Tongue (tissue), 2 donors: ENCODE data around the gene CLDN12. TPM values are rescaled to one million over a fixed set of nuclear protein-coding genes. Genes with fewer than 3 reads are reported as not detected.

Experiments used
- DNase-seq: peaks from one replicate; pipeline ENCODE4 v3.0.0-alpha.2; 2015
- total RNA-seq: library from RNA; depleted of rRNA; stranded (reverse); fragments of >200 nt; gene quantifications from one replicate; pipeline ENCODE4 v1.2.3, GENCODE V29; 2014

Gene CLDN12
- total RNA-seq: 26.9 TPM

GRCh38 chr7:90403174-90404113, at the start of gene CLDN12:
CLDN12 (plus strand) TSS chr7:90403461; CDS start chr7:90412677, 9,216 bp downstream.
- peak; percentile 95 for DNase-seq

GRCh38 chr7:90383422-90383821, 19.8 kb upstream of the CLDN12 start:
- DNase-seq: no peak

- DNase-seq: no peak
These were observed 19.4 kb upstream of the CLDN12 start for GRCh38 chr7:90383861-90384260.

- no peak for DNase-seq
These were observed 18.8 kb upstream of the CLDN12 start for GRCh38 chr7:90384433-90384832.

- no peak for DNase-seq
These were observed 15.6 kb upstream of the CLDN12 start for GRCh38 chr7:90387470-90388240.

DNA sequence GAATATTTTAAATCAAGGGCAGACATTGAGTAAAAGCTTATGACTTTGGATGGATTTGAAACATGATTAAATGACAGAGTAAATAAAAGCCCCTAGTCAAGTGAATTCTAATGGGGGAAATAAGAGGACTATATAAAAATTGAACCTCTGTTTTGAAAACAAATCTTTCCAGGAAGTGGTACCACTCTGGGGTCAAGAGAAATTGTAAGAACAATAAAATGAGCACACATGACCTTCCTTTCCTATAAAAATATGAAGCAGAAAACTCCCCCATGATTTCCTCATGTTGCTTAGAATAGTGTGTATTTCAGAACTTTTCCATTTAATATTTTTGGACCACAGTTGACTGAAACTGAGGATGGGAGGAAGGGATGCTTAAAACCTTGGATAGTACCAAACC, 12.3 kb upstream of the CLDN12 start:
- DNase-seq: no peak

- no peak for DNase-seq
These were observed 11.8 kb upstream of the CLDN12 start for GRCh38 chr7:90391488-90391887.

GRCh38 chr7:90396420-90396819, 6.8 kb upstream of the CLDN12 start:
- DNase-seq: no peak

DNA sequence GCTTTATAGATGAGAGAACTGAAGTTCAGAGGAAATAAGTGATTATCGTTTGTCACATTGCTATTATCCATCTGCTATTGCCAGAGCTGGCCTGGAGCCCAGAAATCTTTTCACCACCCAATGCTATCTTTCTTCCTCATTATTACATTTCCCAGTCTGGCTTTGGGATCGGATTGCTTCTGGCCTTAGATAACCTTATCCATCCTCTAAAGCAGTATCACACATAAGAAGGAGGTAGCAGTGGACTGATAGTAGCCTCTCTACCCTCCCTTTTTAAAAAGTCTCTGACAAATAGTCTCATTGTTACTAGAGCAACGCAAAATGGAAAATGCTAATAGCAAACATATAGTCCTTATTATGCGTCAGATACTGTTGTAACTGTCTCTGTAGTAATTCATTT, 1.3 kb upstream of the CLDN12 start:
- DNase-seq: peak; percentile 3

- no peak for DNase-seq
These were observed 482 bp upstream of the CLDN12 start for GRCh38 chr7:90402785-90403173.

DNA sequence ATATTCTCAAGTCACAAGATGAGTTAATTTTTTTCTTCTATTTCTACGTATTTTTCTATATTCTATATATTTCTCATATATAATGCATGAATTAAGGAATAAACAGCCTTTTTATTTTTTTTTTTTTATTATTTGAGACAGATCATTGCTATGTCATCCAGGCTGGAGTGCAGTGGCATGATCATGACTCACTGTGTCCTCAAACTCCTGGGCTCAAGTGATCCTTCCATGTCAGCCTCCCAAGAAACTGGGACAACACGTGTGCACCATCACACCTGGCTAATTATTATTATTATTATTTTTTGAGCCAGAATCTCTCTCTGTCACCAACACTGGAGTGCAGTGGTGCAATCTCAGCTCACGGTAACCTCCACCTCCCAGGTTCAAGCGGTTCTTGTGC, 1.5 kb downstream of the CLDN12 start:
- DNase-seq: no peak

- DNase-seq: no peak
These were observed 4.2 kb downstream of the CLDN12 start for GRCh38 chr7:90407484-90407821.

- no peak for DNase-seq
These were observed 4.9 kb downstream of the CLDN12 start for GRCh38 chr7:90408142-90408541.

DNA sequence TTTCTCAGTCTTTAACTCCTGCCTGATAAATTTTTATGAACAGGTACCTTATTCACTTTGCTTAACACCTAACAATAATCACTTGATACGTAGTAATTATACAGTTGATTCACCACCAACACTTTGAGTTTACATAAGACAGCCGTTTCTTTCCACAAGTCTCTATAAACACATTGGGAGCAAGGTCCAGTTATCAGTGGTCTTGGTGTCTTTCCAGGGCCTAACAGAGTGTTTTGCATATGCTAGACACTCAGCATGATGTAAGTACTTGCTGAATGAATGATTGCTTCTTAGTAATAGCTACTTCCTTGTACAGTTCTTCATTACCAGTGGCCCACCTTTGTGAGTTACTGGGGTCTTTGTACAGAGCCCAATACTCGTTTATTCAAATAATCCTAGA, 6.4 kb downstream of the CLDN12 start:
- no peak for DNase-seq

GRCh38 chr7:90411510-90411909, 8.2 kb downstream of the CLDN12 start:
- no peak for DNase-seq

DNA sequence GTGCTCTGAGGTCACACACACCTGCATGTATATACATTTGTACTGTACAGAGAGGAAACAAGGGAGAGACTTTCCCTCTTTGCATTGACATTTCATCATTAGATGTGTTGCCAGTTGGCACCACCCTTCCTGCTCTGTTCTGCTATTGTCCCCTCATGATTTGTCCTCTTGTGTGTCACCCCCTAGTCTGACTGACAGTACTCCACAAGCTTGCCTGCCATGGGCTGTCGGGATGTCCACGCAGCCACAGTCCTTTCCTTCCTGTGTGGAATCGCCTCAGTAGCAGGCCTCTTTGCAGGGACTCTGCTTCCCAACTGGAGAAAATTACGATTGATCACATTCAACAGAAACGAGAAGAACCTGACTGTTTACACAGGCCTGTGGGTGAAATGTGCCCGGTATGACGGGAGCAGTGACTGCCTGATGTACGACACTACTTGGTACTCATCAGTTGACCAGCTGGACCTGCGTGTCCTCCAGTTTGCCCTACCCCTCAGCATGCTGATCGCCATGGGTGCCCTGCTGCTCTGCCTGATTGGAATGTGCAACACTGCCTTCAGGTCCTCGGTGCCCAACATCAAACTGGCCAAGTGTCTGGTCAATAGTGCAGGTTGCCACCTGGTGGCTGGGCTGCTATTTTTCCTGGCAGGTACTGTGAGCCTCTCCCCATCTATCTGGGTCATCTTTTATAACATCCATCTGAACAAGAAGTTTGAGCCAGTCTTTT, 9.4 kb downstream of the CLDN12 start:
- no peak for DNase-seq

DNA sequence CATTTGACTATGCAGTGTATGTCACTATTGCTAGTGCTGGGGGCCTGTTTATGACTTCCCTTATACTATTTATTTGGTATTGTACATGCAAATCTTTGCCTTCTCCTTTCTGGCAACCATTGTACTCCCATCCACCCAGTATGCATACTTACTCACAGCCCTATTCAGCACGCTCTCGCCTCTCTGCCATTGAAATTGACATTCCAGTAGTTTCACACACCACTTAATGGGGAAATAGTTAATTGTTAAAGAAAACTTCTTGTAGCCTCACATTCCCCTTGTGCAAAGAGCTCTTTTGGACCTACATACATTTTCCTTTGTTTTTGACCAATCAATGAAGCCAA, 9.9 kb downstream of the CLDN12 start:
- no peak for DNase-seq

GRCh38 chr7:90421651-90422050, 18.4 kb downstream of the CLDN12 start:
- DNase-seq: no peak

GRCh38 chr7:90424720-90425119, 21.5 kb downstream of the CLDN12 start:
- no peak for DNase-seq

DNA sequence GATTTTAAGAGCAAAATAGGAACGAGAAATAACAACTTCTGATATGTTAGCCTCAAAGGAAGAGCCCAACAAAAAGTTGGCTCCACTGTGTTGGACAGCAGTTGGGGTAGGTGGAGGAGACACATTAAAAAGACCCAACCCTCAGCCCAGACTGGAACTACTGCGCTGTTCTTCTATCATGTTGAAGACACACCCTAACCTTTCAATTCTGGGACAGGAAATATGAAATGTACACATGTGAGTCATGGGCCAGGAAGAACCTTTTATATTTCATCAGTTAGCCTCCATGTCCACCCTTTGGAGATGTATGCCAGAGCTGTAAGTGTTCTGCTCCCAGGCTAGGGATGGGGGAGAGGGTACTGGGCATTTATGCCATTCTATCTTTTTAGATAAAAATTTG, 22.1 kb downstream of the CLDN12 start:
- DNase-seq: no peak

DNA sequence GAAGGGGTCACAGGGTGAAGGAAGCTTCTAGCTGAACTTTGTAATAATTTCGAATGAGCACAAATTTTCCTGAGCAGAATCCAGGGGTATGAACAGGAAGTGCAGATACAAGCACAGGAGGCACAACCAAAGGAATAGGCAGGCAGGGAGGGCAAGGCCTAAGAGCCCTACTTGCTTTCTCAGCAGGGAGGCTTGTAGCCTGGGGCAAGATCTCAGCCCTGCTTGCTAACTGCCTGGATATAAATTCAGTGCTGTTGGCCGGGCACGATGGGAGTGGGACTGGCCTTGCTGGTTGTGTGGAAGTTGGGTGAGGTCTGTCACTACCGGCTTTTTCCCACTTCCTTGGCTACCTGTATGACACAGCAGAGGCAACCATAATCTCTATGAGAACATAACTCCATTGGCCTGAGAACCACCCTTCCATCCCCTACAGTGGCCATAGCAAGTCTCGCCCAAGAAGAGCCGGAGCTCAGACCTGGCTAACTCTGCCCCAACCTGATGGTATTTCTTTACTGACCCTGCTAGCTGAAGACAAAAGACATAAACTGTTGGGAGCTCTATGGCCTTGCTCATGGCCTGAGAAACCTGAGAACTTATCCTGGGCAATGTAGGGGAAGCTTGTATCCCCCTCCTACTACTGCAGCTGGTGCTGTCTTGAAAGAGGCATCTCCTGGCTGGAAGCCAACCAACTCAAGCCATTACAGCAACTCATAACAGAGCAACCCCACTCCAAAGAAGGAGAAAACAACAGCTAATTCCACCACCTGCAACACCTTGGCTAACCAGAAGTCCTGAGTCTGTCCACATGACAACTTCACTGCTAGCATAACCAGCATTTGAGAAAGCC, 27.6 kb downstream of the CLDN12 start:
- DNase-seq: peak; percentile 80

DNA sequence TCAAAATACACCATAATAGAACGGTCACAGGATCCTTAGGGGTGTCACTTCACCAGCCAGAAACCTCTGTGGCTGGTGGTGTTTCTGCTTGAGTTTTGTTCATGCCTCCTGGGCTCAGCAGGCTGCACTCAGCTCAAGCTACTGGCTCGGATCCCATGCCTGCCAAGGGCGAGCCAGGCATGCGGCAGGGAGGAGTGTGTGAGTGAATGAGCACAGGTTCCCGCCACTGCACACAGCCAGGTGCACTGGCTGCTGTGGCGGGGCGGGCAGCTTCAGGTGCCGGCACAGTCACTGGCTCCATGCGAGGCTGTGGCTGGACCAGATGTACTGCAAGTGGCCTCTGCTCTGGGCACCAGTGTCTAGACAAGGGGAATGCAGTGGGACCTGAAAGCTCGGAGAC, 29.5 kb downstream of the CLDN12 start:
- no peak for DNase-seq
